ENCODE results near the gene SLC35G1.

DNA sequence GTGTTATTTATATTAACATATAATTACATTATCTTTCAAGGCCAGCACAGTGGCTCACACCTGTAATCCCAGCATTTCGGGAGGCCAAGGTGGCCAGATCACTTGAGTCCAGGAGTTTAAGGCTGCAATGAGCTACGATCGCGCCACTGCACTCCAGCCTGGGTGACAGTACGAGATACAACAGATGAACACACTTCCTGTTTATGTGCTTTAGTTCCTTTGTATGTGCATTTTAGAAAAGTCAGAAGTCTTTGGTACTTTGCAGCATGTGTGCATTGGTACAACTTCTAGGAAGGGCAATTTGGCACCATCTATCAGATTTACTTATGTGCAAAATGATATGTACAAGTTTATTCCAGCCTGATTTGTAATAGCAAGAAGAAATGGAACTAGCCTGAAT lies 13.3 kb downstream of the SLC35G1 start:
- TF ChIP-seq POLR2A (IDR thresholded peaks at IDR 0.05) (no peak), POLR2AphosphoS5 (IDR thresholded peaks at IDR 0.05) (no peak)

Measured in spleen (tissue), 3 donors.